K562 (cell line): ENCODE results near the gene MLLT11. TPM values are rescaled to one million over a fixed set of nuclear protein-coding genes. Genes with fewer than 3 reads are reported as not detected.

Experiments
- BDP1 ChIP-seq: IDR thresholded peaks from 3 replicates; pipeline ENCODE4 v1.6.1; 2011; ENCODE audit not compliant: insufficient read length, insufficient read depth
- BRF1 ChIP-seq: IDR thresholded peaks from 3 replicates; pipeline ENCODE4 v1.6.1; 2011; ENCODE audit warnings: borderline replicate concordance, mild to moderate bottlenecking; ENCODE audit not compliant: insufficient read length; ENCODE audit errors: extremely low read depth
- CEBPG ChIP-seq, 3 experiments: fragments of 200-800 bp in 1 of 3; sonication (Bioruptor generic) in 1 of 3; sonication (generic) in 1 of 3; formaldehyde crosslinking in 1 of 3; IDR thresholded peaks in 2 of 3; conservative IDR thresholded peaks in 1 of 3; 2 replicates each; pipeline versions ENCODE4 v1.6.1 to v1.8.0; 2016 to 2022; ENCODE audit warnings: missing compliant biosample characterization in 2 of 3, missing genetic modification characterization in 2 of 3, mild to moderate bottlenecking in 1 of 3, missing genetic modification reagents in 1 of 3
- EP300 ChIP-seq: IDR thresholded peaks from 2 replicates; pipeline ENCODE4 v1.6.1; 2012; ENCODE audit warnings: low read length, improper control_type of control experiment
- FOXP4 ChIP-seq: sonication (generic); formaldehyde crosslinking; IDR thresholded peaks from 2 replicates; pipeline ENCODE4 v1.8.0; 2022; ENCODE audit warnings: mild to moderate bottlenecking, missing genetic modification reagents, borderline replicate concordance
- MAX ChIP-seq: sonication (generic); formaldehyde crosslinking; IDR thresholded peaks from 2 replicates; pipeline ENCODE4 v1.9.0; 2022; ENCODE audit warnings: mild to moderate bottlenecking, missing genetic modification reagents
- RB1 ChIP-seq: fragments of 450-650 bp; IDR thresholded peaks from 2 replicates; pipeline ENCODE4 v1.6.1; 2017; ENCODE audit warnings: low read depth, mild to moderate bottlenecking
- RUNX1 ChIP-seq: sonication (generic); IDR thresholded peaks from 2 replicates; pipeline ENCODE4 v1.6.1; 2016; ENCODE audit warnings: antibody characterized with exemption, low read depth
- SFPQ ChIP-seq: fragments of 200-400 bp; formaldehyde crosslinking; IDR thresholded peaks from 2 replicates; pipeline ENCODE4 v1.6.1; 2017; ENCODE audit warnings: mild to moderate bottlenecking, low read depth, low read length, moderate library complexity
- TOE1 ChIP-seq, 2 experiments: fragments of 450-650 bp in 1 of 2; sonication (generic) in 1 of 2; formaldehyde crosslinking in 1 of 2; IDR thresholded peaks; 2 replicates each; pipeline versions ENCODE4 v1.7.1 to v1.8.0; 2016 to 2022; ENCODE audit warnings: borderline replicate concordance in 2 of 2, mild to moderate bottlenecking in 2 of 2, antibody characterized with exemption in 1 of 2, inconsistent platforms in 1 of 2, low read depth in 1 of 2, missing genetic modification reagents in 1 of 2, moderate library complexity in 1 of 2
- U2AF1 ChIP-seq: fragments of 200-400 bp; formaldehyde crosslinking; optimal IDR thresholded peaks from 2 replicates; pipeline ENCODE3; 2017; ENCODE audit warnings: mild to moderate bottlenecking, low read depth, low read length, moderate library complexity
- UBTF ChIP-seq, 2 experiments: IDR thresholded peaks; 2 replicates each; pipeline ENCODE4 v1.6.1; 2012; ENCODE audit warnings: improper control_type of control experiment in 2 of 2, low read depth in 2 of 2, low read length in 2 of 2, borderline replicate concordance in 1 of 2
- ZBTB7A ChIP-seq: IDR thresholded peaks from 2 replicates; pipeline ENCODE4 v1.6.1; 2011; ENCODE audit warnings: low read depth, mild to moderate bottlenecking, low read length, moderate library complexity, borderline replicate concordance; ENCODE audit not compliant: control insufficient read depth
- ZNF324 ChIP-seq: fragments of 250-450 bp; sonication (Bioruptor Pico); IDR thresholded peaks from 2 replicates; pipeline ENCODE4 v1.4.0; 2020; ENCODE audit warnings: mild to moderate bottlenecking
- ZNF589 ChIP-seq: fragments of 200-800 bp; sonication (Bioruptor generic); IDR thresholded peaks from 2 replicates; pipeline ENCODE4 v1.6.1; 2016; ENCODE audit warnings: low read depth, missing genetic modification characterization, missing compliant biosample characterization
- polyA plus RNA-seq, 8 experiments: library from polyadenylated mRNA; depleted of rRNA in 4 of 8; stranded (reverse) in 5 of 8; unstranded in 3 of 8; fragments of >200 nt; fragmentation: Nextera tagmentation in 2 of 8; fragmentation: Illumina TruSeq in 1 of 8; extraction: Ambion mirVana in 2 of 8; extraction: Trizol in 1 of 8; gene quantifications; 2 replicates each; pipeline versions ENCODE4 v1.2.1 to v1.2.3, GENCODE V29; 2011 to 2014; ENCODE audit warnings: inconsistent platforms in 1 of 8, missing spikeins in 1 of 8
- total RNA-seq, 7 experiments: library from RNA; depleted of rRNA in 6 of 7; stranded (reverse); fragments of >200 nt in 6 of 7; fragmentation: Illumina TruSeq in 2 of 7; extraction: Trizol in 2 of 7; gene quantifications; 2 replicates each; pipeline versions ENCODE4 v1.2.1 to v1.2.3, GENCODE V29; 2011 to 2021; ENCODE audit warnings: low replicate concordance in 1 of 7

The MLLT11 gene
- total and polyA plus RNA-seq, 9 of the 15 experiments (the other 6 are each of a cell fraction or from before 2014, with no cell fraction given) = 12.1 to 91.0 (median 22.0) TPM

GRCh38 chr1:151059109-151060006, 839 bp upstream of the MLLT11 start, which contains the start of gene CDC42SE1 (continued):
- 0 out of 2 replicates have a peak, but pooled peaks have one; percentile 47 for TF ChIP-seq FOXP4 (CRISPR knock-in tag)
- peak; percentile 93 for TF ChIP-seq RB1
- peak; percentile 63 for TF ChIP-seq U2AF1
- no peak for TF ChIP-seq SFPQ
- peak; percentile 87 to 88; a peak in 3 of 4 replicates for TF ChIP-seq UBTF (IDR thresholded peaks at IDR 0.05; ENCODE audit: borderline replicate concordance in 1 of 2, low read depth in 2 of 2, low read length in 2 of 2)
- TF ChIP-seq MAX = peak; percentile 75
- TF ChIP-seq ZNF589 (CRISPR knock-in tag) = no peak
- TF ChIP-seq TOE1 (IDR thresholded peaks at IDR 0.05; ENCODE audit: borderline replicate concordance) = peak; percentile 74
- TF ChIP-seq TOE1 (CRISPR knock-in tag; IDR thresholded peaks at IDR 0.05; ENCODE audit: borderline replicate concordance, low read depth) = 0 out of 2 replicates have a peak, but pooled peaks have one; percentile 56
- TF ChIP-seq RUNX1 = no peak
- peak; percentile 97 for TF ChIP-seq CEBPG (CRISPR knock-in tag; IDR thresholded peaks at IDR 0.05)
- TF ChIP-seq CEBPG (tag; conservative IDR thresholded peaks at IDR 0.05 in 1 of 2, IDR thresholded peaks at IDR 0.05 in 1 of 2) = peak; percentile 94 to 98
- TF ChIP-seq ZBTB7A = peak; percentile 99
- no peak for TF ChIP-seq BRF1
- TF ChIP-seq BDP1 = no peak
- peak; percentile 37; the same call in 1 of the 2 replicates for TF ChIP-seq EP300
- TF ChIP-seq ZNF324 = no peak
